Putamen (tissue), 1 donor: ENCODE measurements around the gene STARD8.
"Not testable (repeated sequence)": the region's sequence is repeated elsewhere in the genome, so short reads cannot be mapped to it uniquely, and the experiment has no call there.

ENCODE experiments used
- DNase-seq: peaks from one replicate; pipeline ENCODE4 v3.0.0-alpha.2; 2016; ENCODE audit warnings: low spot score

Gene STARD8

GRCh38 chrX:68647156-68647957 lies at the start of gene STARD8:
Gene STARD8 (plus strand): TSS chrX:68647666. CDS start chrX:68647883, 217 bp downstream.
- DNase-seq, result no peak

- no peak for DNase-seq
Observed at GRCh38 chrX:68598841-68599240, 48.6 kb upstream of the STARD8 start.

GRCh38 chrX:68599256-68600152 lies 48.0 kb upstream of the STARD8 start:
- no peak for DNase-seq

GRCh38 chrX:68604216-68604615 lies 43.2 kb upstream of the STARD8 start:
- DNase-seq, result not testable (repeated sequence)

- DNase-seq, result not testable (repeated sequence)
Observed at GRCh38 chrX:68614733-68615132, 32.7 kb upstream of the STARD8 start.

GRCh38 chrX:68627986-68628385 lies 19.5 kb upstream of the STARD8 start:
- no peak for DNase-seq

- DNase-seq, result not testable (repeated sequence)
Observed at GRCh38 chrX:68629936-68630335, 17.5 kb upstream of the STARD8 start.

- DNase-seq, result no peak
Observed at GRCh38 chrX:68631336-68631735, 16.1 kb upstream of the STARD8 start.

GRCh38 chrX:68632491-68632890 lies 15.0 kb upstream of the STARD8 start:
- no peak for DNase-seq

- DNase-seq, result no peak
Observed at GRCh38 chrX:68633981-68634380, 13.5 kb upstream of the STARD8 start.

GRCh38 chrX:68634649-68635227 lies 12.7 kb upstream of the STARD8 start:
- no peak for DNase-seq

GRCh38 chrX:68640661-68641060 lies 6.8 kb upstream of the STARD8 start:
- no peak for DNase-seq

GRCh38 chrX:68644861-68645260 lies 2.6 kb upstream of the STARD8 start:
- no peak for DNase-seq

GRCh38 chrX:68646421-68646820 lies 1.0 kb upstream of the STARD8 start:
- no peak for DNase-seq

GRCh38 chrX:68648960-68649359 lies 1.5 kb downstream of the STARD8 start:
- DNase-seq, result no peak

GRCh38 chrX:68650491-68650890 lies 3.0 kb downstream of the STARD8 start:
- DNase-seq, result no peak

- no peak for DNase-seq
Observed at GRCh38 chrX:68651110-68651509, 3.6 kb downstream of the STARD8 start.

- DNase-seq, result no peak
Observed at GRCh38 chrX:68652326-68653170, 5.1 kb downstream of the STARD8 start.

- no peak for DNase-seq
Observed at GRCh38 chrX:68654693-68655092, 7.2 kb downstream of the STARD8 start.

GRCh38 chrX:68656473-68656872 lies 9.0 kb downstream of the STARD8 start:
- not testable (repeated sequence) for DNase-seq

GRCh38 chrX:68658530-68658929 lies 11.1 kb downstream of the STARD8 start:
- DNase-seq, result no peak

GRCh38 chrX:68659385-68659784 lies 11.9 kb downstream of the STARD8 start:
- DNase-seq, result no peak
